Suprapubic skin (tissue), 4 donors: Measurements from ENCODE around the gene APOL3.

Experiments used
- CTCF ChIP-seq, 2 donors: fragments of 200-600 bp in 1 of 2; fragments of 450-650 bp in 1 of 2; sonication (generic) in 1 of 2; IDR thresholded peaks; one replicate each; pipeline ENCODE4 v1.5.1; 2016 to 2019; ENCODE audit warnings: antibody characterized with exemption in 2 of 2, mild to moderate bottlenecking in 1 of 2, moderate library complexity in 1 of 2
- EP300 ChIP-seq: sonication (generic); formaldehyde crosslinking; IDR thresholded peaks from one replicate; pipeline ENCODE4 v1.6.1; 2017; ENCODE audit warnings: antibody characterized with exemption
- POLR2AphosphoS5 ChIP-seq, 3 donors: sonication (generic); formaldehyde crosslinking; IDR thresholded peaks; one replicate each; pipeline ENCODE4 v1.6.1; 2017; ENCODE audit warnings: antibody characterized with exemption in 3 of 3

- TF ChIP-seq EP300 (no peak), CTCF (IDR thresholded peaks at IDR 0.05) (peak; percentile 72 to 79), POLR2AphosphoS5 (IDR thresholded peaks at IDR 0.05) (no peak)
These were observed 19.7 kb upstream of the APOL3 start for GRCh38 chr22:36180038-36180880.
